HEK293 (cell line): Measurements from ENCODE around the gene ATP5F1D.

Experiments used
- BCL11A ChIP-seq: fragments of 450-650 bp; formaldehyde crosslinking; IDR thresholded peaks from 2 replicates; pipeline ENCODE4 v1.5.1; 2016; ENCODE audit warnings: low read depth, missing biosample characterization, missing genetic modification characterization
- HOXA7 ChIP-seq: sonication (generic); formaldehyde crosslinking; IDR thresholded peaks from 2 replicates; pipeline ENCODE4 v1.8.1; 2022; ENCODE audit warnings: missing genetic modification reagents, borderline replicate concordance
- KLF10 ChIP-seq: fragments of 450-650 bp; IDR thresholded peaks from 2 replicates; pipeline ENCODE4 v1.5.1; 2018; ENCODE audit warnings: missing biosample characterization, mild to moderate bottlenecking, missing genetic modification characterization
- OSR2 ChIP-seq: fragments of 450-650 bp; formaldehyde crosslinking; IDR thresholded peaks from 2 replicates; pipeline ENCODE4 v1.5.1; 2016; ENCODE audit warnings: missing biosample characterization, missing genetic modification characterization
- SCRT2 ChIP-seq: fragments of 450-650 bp; formaldehyde crosslinking; IDR thresholded peaks from 2 replicates; pipeline ENCODE4 v1.5.1; 2016; ENCODE audit warnings: missing biosample characterization, missing genetic modification characterization
- ZBTB7A ChIP-seq: fragments of 450-650 bp; formaldehyde crosslinking; IDR thresholded peaks from 2 replicates; pipeline ENCODE4 v1.5.1; 2016; ENCODE audit warnings: low read depth, missing biosample characterization, missing genetic modification characterization
- ZNF211 ChIP-seq: fragments of 450-650 bp; formaldehyde crosslinking; IDR thresholded peaks from 2 replicates; pipeline ENCODE4 v1.5.1; 2016; ENCODE audit warnings: low read depth, missing biosample characterization, missing genetic modification characterization
- ZNF214 ChIP-seq: fragments of 450-650 bp; formaldehyde crosslinking; IDR thresholded peaks from 2 replicates; pipeline ENCODE4 v1.5.1; 2017; ENCODE audit warnings: missing biosample characterization, mild to moderate bottlenecking, missing genetic modification characterization, borderline replicate concordance
- ZNF221 ChIP-seq: fragments of 450-650 bp; formaldehyde crosslinking; IDR thresholded peaks from 2 replicates; pipeline ENCODE4 v1.5.1; 2017; ENCODE audit warnings: missing biosample characterization, missing genetic modification characterization, borderline replicate concordance
- ZNF239 ChIP-seq: fragments of 450-650 bp; formaldehyde crosslinking; IDR thresholded peaks from 2 replicates; pipeline ENCODE4 v1.5.1; 2016; ENCODE audit warnings: missing biosample characterization, missing genetic modification characterization
- ZNF24 ChIP-seq: fragments of 450-650 bp; formaldehyde crosslinking; IDR thresholded peaks from 2 replicates; pipeline ENCODE4 v1.5.1; 2016; ENCODE audit warnings: missing biosample characterization, missing genetic modification characterization
- ZNF311 ChIP-seq: fragments of 450-650 bp; formaldehyde crosslinking; IDR thresholded peaks from 2 replicates; pipeline ENCODE4 v1.5.1; 2017; ENCODE audit warnings: missing biosample characterization, missing genetic modification characterization, borderline replicate concordance
- ZNF335 ChIP-seq: fragments of 450-650 bp; formaldehyde crosslinking; conservative IDR thresholded peaks from 2 replicates; pipeline ENCODE4 v1.5.1; 2016; ENCODE audit warnings: missing biosample characterization, missing genetic modification characterization
- ZNF423 ChIP-seq: fragments of 450-650 bp; formaldehyde crosslinking; IDR thresholded peaks from 2 replicates; pipeline ENCODE4 v1.5.1; 2016; ENCODE audit warnings: missing biosample characterization, missing genetic modification characterization
- ZNF433 ChIP-seq: fragments of 450-650 bp; formaldehyde crosslinking; IDR thresholded peaks from 2 replicates; pipeline ENCODE4 v1.5.1; 2016; ENCODE audit warnings: missing biosample characterization, missing genetic modification characterization, low read depth
- ZNF639 ChIP-seq: fragments of 450-650 bp; formaldehyde crosslinking; IDR thresholded peaks from 2 replicates; pipeline ENCODE4 v1.5.1; 2016; ENCODE audit warnings: missing biosample characterization, missing genetic modification characterization
- ZNF645 ChIP-seq: fragments of 450-650 bp; formaldehyde crosslinking; IDR thresholded peaks from 2 replicates; pipeline ENCODE4; 2016; ENCODE audit warnings: missing biosample characterization, missing genetic modification characterization
- ZNF707 ChIP-seq: fragments of 450-650 bp; formaldehyde crosslinking; IDR thresholded peaks from 2 replicates; pipeline ENCODE4 v1.5.1; 2016; ENCODE audit warnings: missing biosample characterization, missing genetic modification characterization
- ZNF785 ChIP-seq: fragments of 450-650 bp; formaldehyde crosslinking; IDR thresholded peaks from 2 replicates; pipeline ENCODE4 v1.5.1; 2016; ENCODE audit warnings: missing biosample characterization, missing genetic modification characterization
- ZSCAN30 ChIP-seq: fragments of 450-650 bp; IDR thresholded peaks from 2 replicates; pipeline ENCODE4 v1.5.1; 2018; ENCODE audit warnings: missing biosample characterization, mild to moderate bottlenecking, missing genetic modification characterization, moderate library complexity
- ZSCAN5A ChIP-seq: fragments of 450-650 bp; formaldehyde crosslinking; IDR thresholded peaks from 2 replicates; pipeline ENCODE4 v1.5.1; 2016; ENCODE audit warnings: missing biosample characterization, missing genetic modification characterization
- TF ChIP-seq, protein P1 (sequence below): fragments of 450-650 bp; formaldehyde crosslinking; IDR thresholded peaks from 2 replicates; pipeline ENCODE4 v1.5.1; 2017; ENCODE audit warnings: missing biosample characterization, missing genetic modification characterization
- TF ChIP-seq, protein P2 (sequence below): fragments of 450-650 bp; formaldehyde crosslinking; IDR thresholded peaks from 2 replicates; pipeline ENCODE4 v1.5.1; 2016; ENCODE audit warnings: missing biosample characterization, missing genetic modification characterization
- TF ChIP-seq, protein P3 (sequence below): fragments of 450-650 bp; formaldehyde crosslinking; IDR thresholded peaks from 2 replicates; pipeline ENCODE4 v1.5.0; 2017; ENCODE audit warnings: missing biosample characterization, missing genetic modification characterization, borderline replicate concordance
- TF ChIP-seq, protein P4 (sequence below): fragments of 450-650 bp; formaldehyde crosslinking; IDR thresholded peaks from 2 replicates; pipeline ENCODE4 v1.5.1; 2016; ENCODE audit warnings: missing biosample characterization, missing genetic modification characterization, low read depth
- TF ChIP-seq, protein P5 (sequence below): fragments of 450-650 bp; formaldehyde crosslinking; IDR thresholded peaks from 2 replicates; pipeline ENCODE4 v1.5.1; 2017; ENCODE audit warnings: missing biosample characterization, missing genetic modification characterization

Gene ATP5F1D

GRCh38 chr19:1252821-1253513, 11.4 kb downstream of the ATP5F1D start (continued):
- TF ChIP-seq ZNF639 (tag by site-specific recombination) (no peak), ZSCAN30 (tag by site-specific recombination) (no peak), ZBTB7A (tag by site-specific recombination) (no peak; the same call in 1 of the 2 replicates), ZNF239 (tag by site-specific recombination) (no peak), KLF10 (no peak), ZNF24 (tag by site-specific recombination) (0 out of 2 replicates have a peak, but pooled peaks have one; percentile 39), ZNF433 (tag by site-specific recombination) (no peak), ZNF707 (tag by site-specific recombination) (no peak), ZSCAN5A (tag by site-specific recombination) (no peak), ZNF211 (tag by site-specific recombination) (no peak), ZNF785 (tag by site-specific recombination) (no peak), HOXA7 (CRISPR knock-in tag) (no peak), ZNF423 (tag by site-specific recombination) (peak; percentile 85), ZNF645 (tag by site-specific recombination) (no peak), SCRT2 (tag by site-specific recombination) (no peak), ZNF335 (tag by site-specific recombination) (0 out of 2 replicates have a peak, but pooled peaks have one; percentile 16), ZNF214 (tag by site-specific recombination) (no peak), ZNF221 (tag by site-specific recombination) (no peak), BCL11A (tag by site-specific recombination) (no peak), OSR2 (tag by site-specific recombination) (peak; percentile 45; the same call in 1 of the 2 replicates), ZNF311 (tag by site-specific recombination) (no peak)
- TF ChIP-seq, protein P1, sequence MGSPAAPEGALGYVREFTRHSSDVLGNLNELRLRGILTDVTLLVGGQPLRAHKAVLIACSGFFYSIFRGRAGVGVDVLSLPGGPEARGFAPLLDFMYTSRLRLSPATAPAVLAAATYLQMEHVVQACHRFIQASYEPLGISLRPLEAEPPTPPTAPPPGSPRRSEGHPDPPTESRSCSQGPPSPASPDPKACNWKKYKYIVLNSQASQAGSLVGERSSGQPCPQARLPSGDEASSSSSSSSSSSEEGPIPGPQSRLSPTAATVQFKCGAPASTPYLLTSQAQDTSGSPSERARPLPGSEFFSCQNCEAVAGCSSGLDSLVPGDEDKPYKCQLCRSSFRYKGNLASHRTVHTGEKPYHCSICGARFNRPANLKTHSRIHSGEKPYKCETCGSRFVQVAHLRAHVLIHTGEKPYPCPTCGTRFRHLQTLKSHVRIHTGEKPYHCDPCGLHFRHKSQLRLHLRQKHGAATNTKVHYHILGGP (tag by site-specific recombination), result no peak
- TF ChIP-seq, protein P2, sequence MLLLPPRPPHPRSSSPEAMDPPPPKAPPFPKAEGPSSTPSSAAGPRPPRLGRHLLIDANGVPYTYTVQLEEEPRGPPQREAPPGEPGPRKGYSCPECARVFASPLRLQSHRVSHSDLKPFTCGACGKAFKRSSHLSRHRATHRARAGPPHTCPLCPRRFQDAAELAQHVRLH (tag by site-specific recombination), result no peak
- TF ChIP-seq, protein P3, sequence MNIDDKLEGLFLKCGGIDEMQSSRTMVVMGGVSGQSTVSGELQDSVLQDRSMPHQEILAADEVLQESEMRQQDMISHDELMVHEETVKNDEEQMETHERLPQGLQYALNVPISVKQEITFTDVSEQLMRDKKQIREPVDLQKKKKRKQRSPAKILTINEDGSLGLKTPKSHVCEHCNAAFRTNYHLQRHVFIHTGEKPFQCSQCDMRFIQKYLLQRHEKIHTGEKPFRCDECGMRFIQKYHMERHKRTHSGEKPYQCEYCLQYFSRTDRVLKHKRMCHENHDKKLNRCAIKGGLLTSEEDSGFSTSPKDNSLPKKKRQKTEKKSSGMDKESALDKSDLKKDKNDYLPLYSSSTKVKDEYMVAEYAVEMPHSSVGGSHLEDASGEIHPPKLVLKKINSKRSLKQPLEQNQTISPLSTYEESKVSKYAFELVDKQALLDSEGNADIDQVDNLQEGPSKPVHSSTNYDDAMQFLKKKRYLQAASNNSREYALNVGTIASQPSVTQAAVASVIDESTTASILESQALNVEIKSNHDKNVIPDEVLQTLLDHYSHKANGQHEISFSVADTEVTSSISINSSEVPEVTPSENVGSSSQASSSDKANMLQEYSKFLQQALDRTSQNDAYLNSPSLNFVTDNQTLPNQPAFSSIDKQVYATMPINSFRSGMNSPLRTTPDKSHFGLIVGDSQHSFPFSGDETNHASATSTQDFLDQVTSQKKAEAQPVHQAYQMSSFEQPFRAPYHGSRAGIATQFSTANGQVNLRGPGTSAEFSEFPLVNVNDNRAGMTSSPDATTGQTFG (tag by site-specific recombination), result no peak
- TF ChIP-seq, protein P4, sequence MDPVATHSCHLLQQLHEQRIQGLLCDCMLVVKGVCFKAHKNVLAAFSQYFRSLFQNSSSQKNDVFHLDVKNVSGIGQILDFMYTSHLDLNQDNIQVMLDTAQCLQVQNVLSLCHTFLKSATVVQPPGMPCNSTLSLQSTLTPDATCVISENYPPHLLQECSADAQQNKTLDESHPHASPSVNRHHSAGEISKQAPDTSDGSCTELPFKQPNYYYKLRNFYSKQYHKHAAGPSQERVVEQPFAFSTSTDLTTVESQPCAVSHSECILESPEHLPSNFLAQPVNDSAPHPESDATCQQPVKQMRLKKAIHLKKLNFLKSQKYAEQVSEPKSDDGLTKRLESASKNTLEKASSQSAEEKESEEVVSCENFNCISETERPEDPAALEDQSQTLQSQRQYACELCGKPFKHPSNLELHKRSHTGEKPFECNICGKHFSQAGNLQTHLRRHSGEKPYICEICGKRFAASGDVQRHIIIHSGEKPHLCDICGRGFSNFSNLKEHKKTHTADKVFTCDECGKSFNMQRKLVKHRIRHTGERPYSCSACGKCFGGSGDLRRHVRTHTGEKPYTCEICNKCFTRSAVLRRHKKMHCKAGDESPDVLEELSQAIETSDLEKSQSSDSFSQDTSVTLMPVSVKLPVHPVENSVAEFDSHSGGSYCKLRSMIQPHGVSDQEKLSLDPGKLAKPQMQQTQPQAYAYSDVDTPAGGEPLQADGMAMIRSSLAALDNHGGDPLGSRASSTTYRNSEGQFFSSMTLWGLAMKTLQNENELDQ (tag by site-specific recombination), result no peak
- TF ChIP-seq, protein P5, sequence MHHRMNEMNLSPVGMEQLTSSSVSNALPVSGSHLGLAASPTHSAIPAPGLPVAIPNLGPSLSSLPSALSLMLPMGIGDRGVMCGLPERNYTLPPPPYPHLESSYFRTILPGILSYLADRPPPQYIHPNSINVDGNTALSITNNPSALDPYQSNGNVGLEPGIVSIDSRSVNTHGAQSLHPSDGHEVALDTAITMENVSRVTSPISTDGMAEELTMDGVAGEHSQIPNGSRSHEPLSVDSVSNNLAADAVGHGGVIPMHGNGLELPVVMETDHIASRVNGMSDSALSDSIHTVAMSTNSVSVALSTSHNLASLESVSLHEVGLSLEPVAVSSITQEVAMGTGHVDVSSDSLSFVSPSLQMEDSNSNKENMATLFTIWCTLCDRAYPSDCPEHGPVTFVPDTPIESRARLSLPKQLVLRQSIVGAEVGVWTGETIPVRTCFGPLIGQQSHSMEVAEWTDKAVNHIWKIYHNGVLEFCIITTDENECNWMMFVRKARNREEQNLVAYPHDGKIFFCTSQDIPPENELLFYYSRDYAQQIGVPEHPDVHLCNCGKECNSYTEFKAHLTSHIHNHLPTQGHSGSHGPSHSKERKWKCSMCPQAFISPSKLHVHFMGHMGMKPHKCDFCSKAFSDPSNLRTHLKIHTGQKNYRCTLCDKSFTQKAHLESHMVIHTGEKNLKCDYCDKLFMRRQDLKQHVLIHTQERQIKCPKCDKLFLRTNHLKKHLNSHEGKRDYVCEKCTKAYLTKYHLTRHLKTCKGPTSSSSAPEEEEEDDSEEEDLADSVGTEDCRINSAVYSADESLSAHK, result peak; percentile 38; the same call in 1 of the 2 replicates
